Stimulated activated CD4-positive, alpha-beta T cell treated with anti-CD3 and anti-CD28 coated beads, Interleukin-4, amount 100 ng/mL, for 24 hours (primary cell): Measurements from ENCODE around the gene CNFN.

Experiments used
- DNase-seq: peaks from one replicate; pipeline ENCODE4 v3.0.0-alpha.2; 2020

Gene CNFN

DNA sequence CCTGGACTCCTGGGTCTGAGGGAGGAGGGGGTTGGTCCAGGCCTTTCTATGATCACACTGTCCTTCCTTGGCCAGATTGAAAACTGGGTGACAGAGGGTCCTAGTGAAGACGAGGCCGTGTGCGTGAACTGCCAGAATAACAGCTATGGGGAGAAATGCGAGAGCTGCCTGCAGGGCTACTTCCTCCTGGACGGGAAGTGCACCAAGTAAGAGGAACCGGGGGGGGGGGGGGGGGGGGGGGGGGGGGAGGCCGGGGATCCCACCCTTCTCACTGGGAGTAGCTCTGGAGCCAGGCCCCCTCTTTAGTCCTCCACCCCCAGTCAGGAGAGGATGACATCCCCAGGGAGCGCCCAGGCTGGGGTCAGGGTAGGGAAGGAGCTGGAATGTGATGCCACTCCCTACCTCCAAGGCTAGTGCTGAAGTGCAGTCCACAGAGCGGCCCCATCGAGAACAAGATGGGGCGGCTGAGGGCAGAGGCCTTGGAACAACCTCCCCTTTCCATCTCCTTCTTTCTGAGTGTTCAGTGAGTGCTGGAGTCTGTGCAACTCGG is 19.4 kb downstream of the CNFN start:
- DNase-seq: no peak

GRCh38 chr19:42370068-42370520 is 20.0 kb downstream of the CNFN start:
- no peak for DNase-seq

DNA sequence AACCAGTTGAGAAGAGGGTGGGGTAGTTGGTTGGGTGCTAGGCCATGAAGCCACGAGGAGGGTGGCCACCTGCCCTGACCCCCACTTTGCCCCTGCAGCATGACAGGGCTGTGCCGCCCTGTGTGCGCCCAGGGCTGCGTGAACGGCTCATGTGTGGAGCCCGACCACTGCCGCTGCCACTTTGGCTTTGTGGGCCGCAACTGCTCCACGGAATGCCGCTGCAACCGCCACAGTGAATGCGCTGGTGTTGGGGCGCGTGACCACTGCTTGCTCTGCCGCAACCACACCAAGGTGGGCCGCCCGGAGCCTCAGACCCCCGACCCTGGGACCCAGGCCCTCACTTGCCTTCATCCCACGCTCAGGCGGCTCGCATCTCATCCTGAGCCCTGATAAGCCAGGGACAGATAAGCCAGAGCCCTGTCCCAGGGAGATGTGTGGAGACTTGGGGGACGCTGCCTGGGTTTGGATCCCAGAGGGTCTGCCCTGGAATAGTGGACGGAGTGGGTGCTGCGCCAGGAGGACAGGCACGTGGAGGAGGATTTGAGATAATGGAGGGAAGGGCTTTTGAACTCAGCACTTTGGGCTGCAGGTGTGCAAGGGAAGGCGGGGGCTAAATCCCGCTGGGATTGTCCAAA is 20.5 kb downstream of the CNFN start:
- DNase-seq: no peak

- DNase-seq: no peak
These were observed 21.3 kb downstream of the CNFN start for GRCh38 chr19:42368765-42369164.

DNA sequence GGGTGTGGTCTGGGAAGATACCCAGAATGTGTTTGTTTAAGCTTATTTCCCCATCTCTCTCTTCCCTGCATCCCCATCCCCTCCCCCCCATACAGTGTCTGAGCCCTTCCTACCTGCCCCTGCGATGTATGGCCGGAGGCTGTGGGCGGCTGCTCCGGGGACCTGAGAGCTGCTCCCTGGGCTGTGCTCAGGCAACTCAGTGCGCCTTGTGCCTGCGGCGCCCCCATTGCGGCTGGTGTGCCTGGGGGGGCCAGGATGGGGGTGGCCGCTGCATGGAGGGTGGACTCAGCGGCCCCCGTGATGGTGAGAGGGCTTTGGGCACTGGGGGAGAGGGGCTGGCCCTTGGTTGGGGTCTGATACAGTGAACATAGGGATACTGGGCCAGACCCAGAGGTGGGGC is 21.7 kb downstream of the CNFN start:
- no peak for DNase-seq

DNA sequence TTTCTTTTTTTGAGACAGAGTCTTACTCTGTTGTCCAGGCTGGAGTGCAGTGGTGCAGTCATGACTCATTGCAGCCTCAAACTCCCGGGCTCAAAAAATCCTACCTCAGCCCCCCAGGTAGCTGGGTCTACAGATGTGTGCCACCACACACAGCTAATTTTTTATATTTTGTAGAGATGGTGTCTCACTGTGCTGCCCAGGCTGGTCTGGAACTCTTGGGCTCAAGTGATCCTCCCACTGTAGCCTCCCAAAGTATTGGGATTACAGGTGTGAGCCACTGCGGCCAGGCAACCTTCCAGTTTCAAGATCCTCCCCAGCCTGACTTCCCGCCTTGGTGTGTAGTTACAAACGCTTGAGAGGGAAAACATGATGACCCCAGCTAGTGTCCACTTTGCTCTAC is 22.2 kb downstream of the CNFN start:
- no peak for DNase-seq

DNA sequence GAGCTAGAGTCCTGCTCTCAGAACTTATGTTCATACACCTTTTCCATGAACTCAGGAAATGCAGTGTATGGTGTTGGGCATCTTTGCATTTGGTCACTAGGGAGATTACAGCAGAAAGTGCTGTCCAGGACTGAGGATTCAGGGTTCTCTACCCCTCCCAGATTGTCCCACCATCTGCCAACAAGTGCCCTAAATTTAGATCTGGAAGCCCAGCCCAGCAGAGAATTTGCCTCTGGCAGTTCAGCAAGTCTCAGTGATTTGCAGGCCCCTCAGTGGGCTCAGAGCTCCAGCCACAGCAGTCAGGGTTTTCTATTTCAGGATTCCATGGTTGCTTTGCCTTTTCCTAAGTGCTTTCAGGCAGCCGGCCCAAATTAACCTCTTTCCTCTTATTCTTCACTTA is 23.4 kb downstream of the CNFN start:
- no peak for DNase-seq

- DNase-seq: no peak
These were observed 26.3 kb downstream of the CNFN start for GRCh38 chr19:42363614-42364346.

DNA sequence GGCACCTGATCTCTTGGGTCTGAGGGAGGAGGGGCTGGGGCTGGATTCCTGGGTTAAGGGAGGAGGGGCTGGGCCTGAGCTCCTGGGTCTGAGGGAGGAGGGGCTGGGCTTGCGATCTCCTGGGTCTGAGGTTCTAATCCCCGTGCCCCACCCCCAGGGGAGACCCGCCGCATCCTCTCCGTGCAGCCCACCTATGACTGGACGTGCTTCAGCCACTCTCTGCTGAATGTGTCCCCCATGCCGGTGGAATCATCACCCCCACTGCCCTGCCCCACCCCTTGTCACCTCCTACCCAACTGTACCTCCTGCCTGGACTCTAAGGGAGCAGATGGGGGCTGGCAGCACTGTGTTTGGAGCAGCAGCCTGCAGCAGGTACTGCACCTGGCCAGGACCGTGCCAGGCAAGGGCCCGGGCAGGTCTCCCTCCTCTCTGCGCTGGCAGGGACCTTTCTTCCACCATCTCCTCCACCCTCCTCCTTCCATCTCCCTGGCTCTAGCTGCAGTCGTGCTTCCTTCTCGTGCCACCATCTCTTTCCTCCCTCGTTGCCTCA is 27.1 kb downstream of the CNFN start:
- DNase-seq: no peak

GRCh38 chr19:42362342-42362741 is 27.8 kb downstream of the CNFN start:
- no peak for DNase-seq

DNA sequence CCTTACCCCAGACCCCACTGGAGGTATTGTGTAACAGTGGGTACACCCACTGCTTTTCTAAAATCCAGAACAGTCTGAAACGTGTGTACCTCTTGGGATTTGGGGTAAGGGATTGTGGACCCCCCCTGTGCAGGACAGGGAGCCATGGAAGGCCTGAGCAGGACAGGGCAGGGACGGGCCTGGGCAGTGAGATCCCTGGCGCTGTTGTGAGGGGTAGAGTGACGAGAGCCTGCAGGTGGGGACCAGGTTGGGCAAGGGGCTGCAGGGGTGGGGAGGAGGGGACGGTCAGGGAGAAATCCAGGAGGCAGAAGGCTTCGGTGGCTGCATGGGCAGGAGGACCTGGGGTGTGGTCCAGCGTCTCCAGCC is 28.6 kb downstream of the CNFN start:
- no peak for DNase-seq

- no peak for DNase-seq
These were observed 29.1 kb downstream of the CNFN start for GRCh38 chr19:42360787-42361544.

- no peak for DNase-seq
These were observed 32.8 kb downstream of the CNFN start for GRCh38 chr19:42357290-42357689.

DNA sequence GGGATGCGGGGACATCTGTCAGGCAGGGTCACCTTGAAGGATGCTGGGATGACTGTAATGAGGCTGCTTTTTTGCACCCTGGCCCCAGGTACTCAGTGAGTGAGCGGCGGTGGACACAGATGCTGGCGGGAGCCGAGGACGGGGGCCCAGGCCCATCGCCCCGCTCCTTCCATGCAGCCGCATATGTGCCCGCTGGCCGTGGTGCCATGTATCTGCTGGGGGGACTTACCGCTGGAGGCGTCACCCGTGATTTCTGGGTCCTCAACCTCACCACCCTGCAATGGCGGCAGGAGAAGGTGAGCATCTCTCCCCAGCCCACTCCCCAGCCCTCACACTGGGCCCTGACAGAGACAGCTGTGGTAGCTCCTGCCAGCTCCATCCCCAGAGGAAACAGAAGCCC is 33.4 kb downstream of the CNFN start:
- no peak for DNase-seq

GRCh38 chr19:42355896-42356295 is 34.2 kb downstream of the CNFN start:
- no peak for DNase-seq

- DNase-seq: no peak
These were observed 36.6 kb downstream of the CNFN start for GRCh38 chr19:42353341-42354015.

DNA sequence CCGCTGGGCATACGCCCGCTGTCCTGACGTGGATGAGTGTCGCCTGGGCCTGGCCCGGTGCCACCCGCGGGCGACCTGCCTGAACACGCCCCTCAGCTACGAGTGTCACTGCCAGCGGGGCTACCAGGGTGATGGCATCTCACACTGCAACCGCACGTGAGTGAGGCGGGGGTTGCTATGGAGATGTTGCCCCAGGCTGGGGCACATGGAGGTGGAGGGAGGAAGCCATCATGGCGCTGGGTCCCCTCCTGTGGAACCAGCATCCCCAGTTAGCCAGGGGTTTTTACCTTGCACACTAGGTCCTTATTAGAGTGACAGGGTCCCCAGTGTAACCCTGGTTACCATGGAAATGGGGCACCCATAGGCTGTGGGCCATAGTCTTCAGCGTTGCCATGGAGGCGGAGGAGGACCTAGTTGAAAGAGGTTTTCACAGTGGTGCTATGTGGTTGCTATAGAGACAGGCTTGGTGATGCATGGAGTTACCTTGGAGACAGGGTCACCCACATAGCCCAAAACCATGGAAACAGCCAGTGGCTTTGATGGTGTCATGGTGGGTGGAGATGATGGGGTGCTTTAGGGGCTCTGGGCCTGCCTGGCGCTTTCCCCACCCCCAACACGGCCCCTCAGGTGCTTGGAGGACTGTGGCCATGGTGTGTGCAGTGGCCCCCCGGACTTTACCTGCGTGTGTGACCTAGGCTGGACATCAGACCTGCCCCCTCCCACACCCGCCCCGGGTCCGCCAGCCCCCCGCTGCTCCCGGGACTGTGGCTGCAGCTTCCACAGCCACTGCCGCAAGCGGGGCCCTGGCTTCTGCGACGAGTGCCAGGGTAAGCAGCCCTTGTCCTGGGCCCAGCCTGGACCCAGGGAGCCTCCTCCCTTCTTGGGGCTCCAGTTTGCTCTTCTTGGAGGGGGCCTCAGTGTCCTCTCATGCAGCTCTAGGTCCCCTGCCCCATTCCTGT is 37.5 kb downstream of the CNFN start:
- DNase-seq: no peak

GRCh38 chr19:42351079-42351735 is 38.9 kb downstream of the CNFN start:
- DNase-seq: no peak

DNA sequence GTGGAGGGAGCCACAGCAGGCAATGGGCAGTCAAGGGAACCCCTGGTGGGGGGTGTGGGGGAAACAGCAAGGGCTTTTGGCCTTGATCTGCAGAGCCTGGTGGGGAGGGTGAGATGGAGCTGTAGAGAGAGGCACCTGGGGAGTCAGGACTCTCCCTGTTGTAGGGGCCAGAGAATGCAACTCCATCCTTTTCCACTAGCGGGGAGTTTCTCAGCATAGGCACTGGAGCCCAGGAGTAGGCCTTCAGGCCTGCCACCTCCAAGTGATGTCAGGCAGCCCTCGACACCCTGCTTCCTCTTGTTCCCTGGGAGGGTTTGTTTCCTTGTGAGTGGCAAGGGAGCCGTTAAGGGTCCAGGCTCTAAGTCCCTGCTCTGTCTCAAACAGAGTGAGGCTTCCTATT is 39.7 kb downstream of the CNFN start:
- no peak for DNase-seq

DNA sequence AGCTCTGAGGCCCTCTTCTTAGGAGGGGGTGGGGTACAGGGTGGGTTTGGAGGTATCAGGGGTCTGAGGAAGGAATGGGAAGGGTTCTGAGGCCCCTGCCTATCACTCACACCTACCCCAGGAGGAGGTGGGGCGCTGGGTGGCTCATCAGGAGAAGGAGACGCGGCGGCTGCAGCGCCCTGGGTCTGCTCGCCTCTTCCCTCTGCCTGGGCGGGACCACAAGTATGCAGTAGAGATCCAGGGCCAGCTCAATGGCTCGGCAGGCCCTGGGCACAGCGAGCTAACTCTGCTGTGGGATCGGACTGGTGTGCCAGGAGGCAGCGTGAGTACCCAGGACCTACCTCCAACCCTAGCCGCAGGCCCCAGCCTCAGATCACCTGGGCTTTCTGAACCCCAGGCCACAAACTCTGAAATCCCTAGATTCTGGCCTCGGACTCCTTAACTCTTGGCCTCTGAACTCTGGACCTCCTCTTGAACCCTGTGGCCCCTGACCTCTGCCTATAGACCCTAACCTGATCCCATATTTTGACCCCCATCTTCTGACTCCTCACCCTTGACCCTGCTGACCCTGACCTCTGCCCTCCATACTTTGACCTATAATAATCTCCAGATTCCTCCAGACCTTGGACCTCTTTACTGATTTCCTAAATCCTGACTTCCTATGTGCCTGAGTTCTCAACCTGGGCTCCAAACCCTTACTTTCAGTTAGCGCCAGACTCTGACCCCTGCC is 40.6 kb downstream of the CNFN start:
- no peak for DNase-seq
